Gastrocnemius medialis (tissue), 4 donors: ENCODE results near the gene LIN7A. TPM values are rescaled to one million over a fixed set of nuclear protein-coding genes. Genes with fewer than 3 reads are reported as not detected.

Experiments used
- ATAC-seq, 2 donors: fragments of 150-250 bp; one replicate each; pipeline ENCODE4 v1.9.1; 2016
- DNase-seq, 2 donors: peaks; one replicate each; pipeline ENCODE4 v3.0.0-alpha.2; 2019
- H3K27ac ChIP-seq, 4 donors: fragments of 200-600 bp; sonication (generic); 1 replicate in 1 of 4; 2 replicates in 3 of 4; pipeline ENCODE4 v1.5.1; 2016 to 2018; ENCODE audit warnings: mild to moderate bottlenecking in 2 of 4, moderate library complexity in 1 of 4
- H3K27me3 ChIP-seq, 3 donors: fragments of 200-600 bp; sonication (generic) in 2 of 3; 1 replicate in 1 of 3; 2 replicates in 2 of 3; pipeline versions ENCODE4 v1.5.1 to v1.6.0; 2016 to 2019; ENCODE audit warnings: mild to moderate bottlenecking in 1 of 3, moderate library complexity in 1 of 3
- H3K36me3 ChIP-seq, 2 donors: fragments of 200-600 bp; sonication (generic) in 1 of 2; one replicate each; pipeline ENCODE4 v1.5.1; 2017 to 2018
- H3K4me1 ChIP-seq, 2 donors: fragments of 200-600 bp; sonication (generic) in 1 of 2; one replicate each; pipeline ENCODE4 v1.5.1; 2016 to 2017; ENCODE audit warnings: mild to moderate bottlenecking in 2 of 2
- H3K4me3 ChIP-seq, 4 donors: fragments of 200-600 bp; sonication (generic) in 3 of 4; 1 replicate in 1 of 4; 2 replicates in 3 of 4; pipeline ENCODE4 v1.5.1; 2016 to 2019; ENCODE audit warnings: mild to moderate bottlenecking in 2 of 4
- H3K9me3 ChIP-seq, 3 donors: fragments of 200-600 bp; sonication (generic) in 2 of 3; 1 replicate in 1 of 3; 2 replicates in 2 of 3; pipeline ENCODE4 v1.5.1; 2016 to 2019
- CTCF ChIP-seq, 5 experiments: fragments of 450-650 bp in 3 of 5; fragments of 200-600 bp in 2 of 5; sonication (generic) in 2 of 5; IDR thresholded peaks in 4 of 5; conservative IDR thresholded peaks in 1 of 5; 1 replicate in 4 of 5; 2 replicates in 1 of 5; pipeline ENCODE4 v1.5.1; 2016 to 2019; ENCODE audit warnings: antibody characterized with exemption in 5 of 5, mild to moderate bottlenecking in 3 of 5, moderate library complexity in 3 of 5
- POLR2A ChIP-seq, 2 donors: fragments of 450-650 bp; IDR thresholded peaks; one replicate each; pipeline ENCODE4 v1.6.1; 2017; ENCODE audit warnings: antibody characterized with exemption in 2 of 2, mild to moderate bottlenecking in 2 of 2, moderate library complexity in 2 of 2
- in situ Hi-C, 4 donors: fragments of 200-750 bp; cut with MboI; loops; one replicate each; pipeline versions ENCODE4 v1.15.0 to v1.8.0; 2017; ENCODE audit warnings: low sequenced_read_pairs in 4 of 4
- intact Hi-C: fragments of 100-400 bp; cut with DNase I; formaldehyde crosslinking; loops from one replicate; pipeline ENCODE4 v1.15.1; 2023; ENCODE audit warnings: low total_unique reads
- microRNA counts, 2 donors: library from miRNA; unstranded; fragments of <30 nt; microRNA quantifications; one replicate each; lab custom pipeline; 2016
- microRNA-seq, 2 donors: library from miRNA; unstranded; fragments of <30 nt; microRNA quantifications; one replicate each; pipeline ENCODE4, GENCODE V29; 2016; ENCODE audit warnings: borderline replicate concordance in 2 of 2
- total RNA-seq, 4 donors: library from RNA; depleted of rRNA; stranded (reverse); fragments of >200 nt; gene quantifications; one replicate each; pipeline versions ENCODE4 v1.1.0 to v1.2.3, GENCODE V29; 2016

Gene LIN7A
- total RNA-seq, 4 donors from 2014 or later, result 1.4 to 4.8 (median 2.8) TPM

- in situ Hi-C loops (no loop called here), intact Hi-C loops (no loop called here)
- Histone ChIP-seq H3K27me3 (no peaks in the 10 kb centered on the region), H3K36me3 (no peaks in the 10 kb centered on the region), H3K4me3 (no peak overlapping the region), H3K4me1 (no peaks in the 10 kb centered on the region), H3K9me3 (no peaks in the 10 kb centered on the region), H3K27ac (no peak overlapping the region)
- DNase-seq (no peak), ATAC-seq (no peak)
- no peak for TF ChIP-seq CTCF (IDR thresholded peaks at IDR 0.05 in 4 of 5, conservative IDR thresholded peaks at IDR 0.05 in 1 of 5)
- no peak for TF ChIP-seq POLR2A (IDR thresholded peaks at IDR 0.05)
Observed at GRCh38 chr12:80747800-80748199, 189.9 kb downstream of the LIN7A start.

- TF ChIP-seq POLR2A (IDR thresholded peaks at IDR 0.05), result no peak
- no peak for TF ChIP-seq CTCF (IDR thresholded peaks at IDR 0.05 in 4 of 5, conservative IDR thresholded peaks at IDR 0.05 in 1 of 5)
- H3K9me3 ChIP-seq, result no peaks in the 10 kb centered on the region
- intact Hi-C loops, result no loop called here
- no peaks in the 10 kb centered on the region for H3K36me3 ChIP-seq
- ATAC-seq (peak in 1 of 2 donors; percentile 23), DNase-seq (no peak)
- H3K4me3 ChIP-seq, result no peak overlapping the region
- H3K27ac ChIP-seq, result no peak overlapping the region
- H3K4me1 ChIP-seq, result no peaks in the 10 kb centered on the region
- no peaks in the 10 kb centered on the region for H3K27me3 ChIP-seq
- in situ Hi-C loops, result no loop called here
Observed at GRCh38 chr12:80745851-80746505, 191.8 kb downstream of the LIN7A start.

MicroRNA genes within 50 kb of the gene (microRNA counts, 767-probe panel; counts per million panel counts)
- microRNA hsa-miR-617 (lab: Ali Mortazavi, UCI), result 356 to 448 counts per million in 2 donors
- 356 to 448 counts per million in 2 donors for microRNA hsa-miR-618 (lab: Ali Mortazavi, UCI)

Small RNA genes lying within 50 kb of the gene (microRNA-seq; reads per million reads assigned to microRNA genes)
- gene MIR617 (0 reads per million in 2 donors), gene MIR618 (0 to 0.85 reads per million in 2 donors)

Other genes starting within 250 kb of the LIN7A start
- gene MYF6, start 230.3 kb downstream of the LIN7A start, total RNA-seq, result 1,000 to 10,000 TPM in 2 of 4 donors, 100 to 1,000 TPM in 2; 335 to 1,770 (median 962) TPM
- gene MYF5, start 221.0 kb downstream of the LIN7A start, total RNA-seq, result 1 to 10 TPM; 1.7 to 9.3 (median 5.6) TPM
- gene ACSS3, start 140.1 kb upstream of the LIN7A start, total RNA-seq, result 10 to 100 TPM in 1 of 4 donors, 1 to 10 TPM in 3; 5.0 to 13.6 (median 7.8) TPM